HT-29 (cell line): ENCODE measurements around the gene ZNF774. TPM values are rescaled to one million over a fixed set of nuclear protein-coding genes. Genes with fewer than 3 reads are reported as not detected.
"Not testable (repeated sequence)": the region's sequence is repeated elsewhere in the genome, so short reads cannot be mapped to it uniquely, and the experiment has no call there.

Experiments
- DNase-seq: peaks from one replicate; pipeline ENCODE4 v3.0.0-alpha.2; 2015; ENCODE audit warnings: low spot score
- total RNA-seq: library from RNA; depleted of rRNA; stranded (reverse); fragments of >200 nt; shearing (Covaris generic); gene quantifications from 2 replicates; pipeline ENCODE4 v1.2.3, GENCODE V29; 2014

ZNF774 gene
- total RNA-seq, 1 experiment from 2014 or later = 2.5 TPM

GRCh38 chr15:90388462-90389380 lies 36.6 kb downstream of the ZNF774 start:
- DNase-seq = peak; percentile 52

- DNase-seq = no peak
Measured at GRCh38 chr15:90389513-90389912, 37.4 kb downstream of the ZNF774 start.

- DNase-seq = no peak
Measured at GRCh38 chr15:90393040-90393439, 41.0 kb downstream of the ZNF774 start.

GRCh38 chr15:90394074-90394473 lies 42.0 kb downstream of the ZNF774 start:
- DNase-seq = no peak

GRCh38 chr15:90394748-90395442 lies 42.8 kb downstream of the ZNF774 start:
- DNase-seq = no peak

- DNase-seq = no peak
Measured at GRCh38 chr15:90396321-90396720, 44.2 kb downstream of the ZNF774 start.

- DNase-seq = peak; percentile 36
Measured at GRCh38 chr15:90400005-90400758, 48.1 kb downstream of the ZNF774 start.

GRCh38 chr15:90400759-90401314 lies 48.8 kb downstream of the ZNF774 start:
- peak; percentile 98 for DNase-seq

GRCh38 chr15:90401495-90401894 lies 49.4 kb downstream of the ZNF774 start:
- DNase-seq = peak; percentile 72

- DNase-seq = peak; percentile 61
Measured at GRCh38 chr15:90402223-90402622, 50.1 kb downstream of the ZNF774 start.

GRCh38 chr15:90402767-90403166 lies 50.7 kb downstream of the ZNF774 start:
- no peak for DNase-seq

- no peak for DNase-seq
Measured at GRCh38 chr15:90405055-90405607, 53.0 kb downstream of the ZNF774 start.

- no peak for DNase-seq
Measured at GRCh38 chr15:90407336-90407735, 55.3 kb downstream of the ZNF774 start.

- DNase-seq = no peak
Measured at GRCh38 chr15:90407871-90408317, 55.8 kb downstream of the ZNF774 start.

- DNase-seq = no peak
Measured at GRCh38 chr15:90408657-90409056, 56.6 kb downstream of the ZNF774 start.

- DNase-seq = not testable (repeated sequence)
Measured at GRCh38 chr15:90409587-90409986, 57.5 kb downstream of the ZNF774 start.

- DNase-seq = not testable (repeated sequence)
Measured at GRCh38 chr15:90410316-90410715, 58.2 kb downstream of the ZNF774 start.

GRCh38 chr15:90411176-90411575 lies 59.1 kb downstream of the ZNF774 start:
- no peak for DNase-seq
